ENCODE data around the gene RBP7.

The RBP7 gene

GRCh38 chr1:10059342-10059718 lies 62.3 kb downstream of the RBP7 start:
- TF ChIP-seq CTCF (IDR thresholded peaks at IDR 0.05; ENCODE audit: low read depth, low read length) = no peak
- H3K27ac ChIP-seq = no peak overlapping the region
- no peak for DNase-seq
- no peak overlapping the region for H3K4me3 ChIP-seq (ENCODE audit: low read depth, low read length)
- H3K9me3 ChIP-seq (ENCODE audit: severe bottlenecking) = no peaks in the 10 kb centered on the region
- no peaks in the 10 kb centered on the region for H3K27me3 ChIP-seq (ENCODE audit: insufficient read depth, low read depth, severe bottlenecking)
- peaks cover 18% of the 10 kb centered on the region for H3K36me3 ChIP-seq

- H3K27ac ChIP-seq = no peak overlapping the region
- peaks cover 15% of the 10 kb centered on the region for H3K36me3 ChIP-seq
- no peaks in the 10 kb centered on the region for H3K9me3 ChIP-seq (ENCODE audit: severe bottlenecking)
- TF ChIP-seq CTCF (IDR thresholded peaks at IDR 0.05; ENCODE audit: low read depth, low read length) = no peak
- no peak for DNase-seq
- H3K27me3 ChIP-seq (ENCODE audit: insufficient read depth, low read depth, severe bottlenecking) = no peaks in the 10 kb centered on the region
- no peak overlapping the region for H3K4me3 ChIP-seq (ENCODE audit: low read depth, low read length)
These were observed 63.5 kb downstream of the RBP7 start for GRCh38 chr1:10060311-10061100.

GRCh38 chr1:10061276-10061675 lies 64.2 kb downstream of the RBP7 start:
- no peak for DNase-seq
- no peaks in the 10 kb centered on the region for H3K9me3 ChIP-seq (ENCODE audit: severe bottlenecking)
- H3K4me3 ChIP-seq (ENCODE audit: low read depth, low read length) = no peak overlapping the region
- no peak overlapping the region for H3K27ac ChIP-seq
- H3K27me3 ChIP-seq (ENCODE audit: insufficient read depth, low read depth, severe bottlenecking) = no peaks in the 10 kb centered on the region
- H3K36me3 ChIP-seq = peaks cover 15% of the 10 kb centered on the region
- TF ChIP-seq CTCF (IDR thresholded peaks at IDR 0.05; ENCODE audit: low read depth, low read length) = no peak

GRCh38 chr1:10063878-10064277 lies 66.8 kb downstream of the RBP7 start:
- H3K4me3 ChIP-seq (ENCODE audit: low read depth, low read length) = no peak overlapping the region
- H3K27me3 ChIP-seq (ENCODE audit: insufficient read depth, low read depth, severe bottlenecking) = no peaks in the 10 kb centered on the region
- no peak for TF ChIP-seq CTCF (IDR thresholded peaks at IDR 0.05; ENCODE audit: low read depth, low read length)
- H3K36me3 ChIP-seq = peaks cover 8% of the 10 kb centered on the region
- no peak overlapping the region for H3K27ac ChIP-seq
- H3K9me3 ChIP-seq (ENCODE audit: severe bottlenecking) = no peaks in the 10 kb centered on the region
- no peak for DNase-seq

- H3K9me3 ChIP-seq (ENCODE audit: severe bottlenecking) = no peaks in the 10 kb centered on the region
- H3K36me3 ChIP-seq = 0 out of 2 replicates have a peak, but pooled peaks cover 2% of the 10 kb centered on the region
- no peak for TF ChIP-seq CTCF (IDR thresholded peaks at IDR 0.05; ENCODE audit: low read depth, low read length)
- H3K27me3 ChIP-seq (ENCODE audit: insufficient read depth, low read depth, severe bottlenecking) = no peaks in the 10 kb centered on the region
- DNase-seq = no peak
- no peak overlapping the region for H3K27ac ChIP-seq
- H3K4me3 ChIP-seq (ENCODE audit: low read depth, low read length) = no peak overlapping the region
These were observed 67.7 kb downstream of the RBP7 start for GRCh38 chr1:10064416-10065343.

Measured in WERI-Rb-1 (cell line).